ENCODE measurements around the gene EPB41L4B.

The EPB41L4B gene

GRCh38 chr9:109191746-109192145 is 129.1 kb downstream of the EPB41L4B start:
- DNase-seq: no peak

DNA sequence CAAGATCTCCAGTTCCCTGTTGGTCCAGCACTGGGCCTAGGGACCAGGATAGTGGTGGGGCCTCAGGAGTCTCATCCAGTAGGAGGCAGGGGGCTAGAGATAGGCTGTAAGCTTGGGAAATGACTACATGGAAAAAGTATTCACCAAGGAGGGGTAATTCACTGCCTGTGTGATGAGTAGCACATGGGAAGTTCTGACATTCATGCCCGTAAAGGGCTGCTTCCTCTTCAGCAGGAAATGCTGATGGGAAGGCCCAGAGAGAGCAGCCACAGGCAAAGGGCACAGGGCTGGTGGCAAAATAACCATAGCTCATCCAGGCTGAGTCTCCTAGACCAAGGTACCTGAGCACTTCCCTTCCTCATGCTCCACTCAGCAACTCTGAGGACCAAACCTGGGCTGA is 130.7 kb downstream of the EPB41L4B start:
- no peak for DNase-seq

- DNase-seq: no peak
Measured at GRCh38 chr9:109186857-109187520, 133.9 kb downstream of the EPB41L4B start.

DNA sequence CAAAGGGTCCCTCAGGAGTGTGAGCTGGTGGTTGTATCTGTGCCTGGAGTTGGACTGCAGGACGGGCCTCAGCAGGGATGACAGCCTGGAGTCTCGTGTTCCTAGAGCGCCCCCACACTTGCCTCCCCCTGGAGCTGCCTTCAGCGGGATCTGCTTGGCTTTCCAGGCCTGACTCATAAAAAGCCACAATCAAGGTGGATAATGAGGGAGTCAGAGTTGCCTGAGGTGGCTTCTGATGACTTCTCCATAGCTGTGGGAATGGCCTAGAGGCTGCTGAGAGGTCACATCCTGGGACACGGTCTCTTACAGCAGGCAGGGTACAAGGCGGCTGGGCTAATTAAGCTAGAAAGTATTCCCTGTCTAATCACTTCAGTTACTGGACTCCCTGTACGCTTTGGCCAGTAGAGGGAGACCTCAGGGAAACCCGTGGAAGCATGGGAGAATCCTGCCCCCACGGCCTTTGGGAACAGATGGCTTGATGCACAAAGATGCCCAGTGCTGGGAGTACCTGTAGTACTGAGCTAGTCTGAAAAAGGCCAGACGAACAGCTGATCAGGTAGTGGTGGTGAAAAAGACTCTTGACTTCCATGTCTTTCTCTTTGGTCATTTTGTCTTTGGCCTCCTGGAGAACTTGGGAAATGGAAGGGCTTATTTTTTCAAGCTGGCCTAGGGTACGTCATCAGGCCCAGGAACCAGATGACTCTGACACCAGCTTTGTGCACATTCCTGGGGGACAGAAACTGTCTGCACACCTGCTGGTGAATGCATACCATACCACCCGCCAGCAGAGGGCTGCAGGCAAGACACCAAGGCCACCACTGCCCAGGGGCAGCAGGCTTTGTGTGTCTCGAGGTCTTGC is 137.7 kb downstream of the EPB41L4B start:
- peak; percentile 27 to 72 for DNase-seq

GRCh38 chr9:109182550-109182939 is 138.3 kb downstream of the EPB41L4B start:
- DNase-seq: no peak

- DNase-seq: no peak
Measured at GRCh38 chr9:109181284-109181683, 139.6 kb downstream of the EPB41L4B start.

- DNase-seq: peak; percentile 33 to 60
Measured at GRCh38 chr9:109179801-109180523, 140.9 kb downstream of the EPB41L4B start.

DNA sequence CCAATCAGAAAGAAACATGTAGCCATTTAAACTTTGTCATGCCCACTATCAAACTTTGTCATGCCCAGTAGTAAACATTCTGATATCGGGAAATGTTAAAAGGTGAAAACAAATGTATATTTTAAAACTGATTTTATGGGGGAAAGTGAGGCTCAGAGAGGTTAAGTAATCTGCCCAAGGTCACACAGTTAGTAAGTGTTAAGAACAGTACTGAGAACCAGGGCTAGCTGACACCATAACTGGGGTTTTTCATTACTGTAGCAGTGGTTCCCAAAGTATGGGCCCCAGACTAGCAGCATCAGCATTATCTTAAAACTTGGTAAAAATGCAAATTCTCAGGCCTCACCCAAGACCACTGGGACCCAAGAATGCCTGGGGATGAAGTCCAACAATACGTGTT is 143.9 kb downstream of the EPB41L4B start:
- DNase-seq: no peak

DNA sequence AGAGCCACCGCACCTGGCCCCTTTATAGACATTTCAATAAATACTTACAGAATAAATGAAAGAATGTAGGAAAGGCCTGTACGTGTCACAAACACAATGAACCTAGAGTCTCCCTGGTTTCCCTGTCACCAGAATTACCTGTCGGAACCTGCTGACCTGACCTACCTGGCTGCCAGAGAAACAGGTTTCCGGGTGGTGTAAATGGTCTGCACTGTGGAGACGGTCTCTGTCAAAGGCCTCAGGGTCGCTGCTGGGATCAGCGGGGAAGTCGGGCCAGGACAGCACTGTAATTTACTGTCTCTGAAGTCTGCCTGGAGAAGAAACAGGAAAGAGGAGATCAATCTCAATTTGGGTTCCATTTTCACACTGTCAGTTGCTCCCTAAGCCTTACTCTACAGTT is 144.5 kb downstream of the EPB41L4B start:
- DNase-seq: no peak

DNA sequence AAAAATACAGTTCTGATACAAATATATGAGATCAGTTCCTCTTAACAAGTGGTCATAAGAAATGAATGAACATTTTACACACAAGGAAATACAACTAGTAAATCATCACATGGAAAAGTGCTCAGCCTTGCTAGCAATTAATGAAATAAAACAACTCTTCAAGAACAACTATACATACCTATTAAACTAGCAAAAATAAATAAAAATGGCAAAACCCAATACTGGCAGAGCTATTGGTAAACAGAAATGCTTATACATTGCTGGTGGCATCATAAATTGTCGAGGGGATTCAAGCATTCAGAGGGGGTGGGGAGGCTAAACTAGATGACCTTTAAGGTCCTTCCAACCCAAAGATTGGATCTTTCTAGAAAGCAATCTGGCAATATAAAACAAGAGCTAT is 147.9 kb downstream of the EPB41L4B start:
- no peak for DNase-seq

DNA sequence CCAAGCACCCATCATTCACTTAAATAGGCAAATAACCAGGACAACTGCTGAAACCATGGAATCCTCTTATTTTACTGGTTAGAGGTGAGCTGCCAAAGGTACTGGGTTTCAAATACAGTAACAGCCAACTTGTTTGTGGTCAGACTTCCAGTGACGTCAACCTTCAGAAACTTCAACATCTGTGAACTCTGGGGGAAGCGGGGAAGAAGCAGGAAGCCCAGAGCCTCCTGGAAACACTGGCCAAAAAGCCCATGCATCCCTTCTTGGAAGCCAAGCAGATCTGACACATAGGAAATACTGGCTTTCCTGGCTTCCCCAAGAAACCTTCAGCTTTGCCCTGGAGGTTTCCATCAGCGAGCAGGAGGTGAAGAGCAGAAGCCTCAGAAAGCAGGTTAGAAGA is 148.9 kb downstream of the EPB41L4B start:
- no peak for DNase-seq

GRCh38 chr9:109168170-109168569 is 152.7 kb downstream of the EPB41L4B start:
- no peak for DNase-seq

- DNase-seq: peak in 1 of 2 experiments; percentile 7
Measured at GRCh38 chr9:109167716-109168115, 153.1 kb downstream of the EPB41L4B start.

- DNase-seq: peak in 1 of 2 experiments; percentile 8
Measured at GRCh38 chr9:109166771-109167601, 153.9 kb downstream of the EPB41L4B start, which contains the start of gene FRRS1L. FRRS1L (minus strand) TSS chr9:109167249; CDS start chr9:109167138, 111 bp downstream.

DNA sequence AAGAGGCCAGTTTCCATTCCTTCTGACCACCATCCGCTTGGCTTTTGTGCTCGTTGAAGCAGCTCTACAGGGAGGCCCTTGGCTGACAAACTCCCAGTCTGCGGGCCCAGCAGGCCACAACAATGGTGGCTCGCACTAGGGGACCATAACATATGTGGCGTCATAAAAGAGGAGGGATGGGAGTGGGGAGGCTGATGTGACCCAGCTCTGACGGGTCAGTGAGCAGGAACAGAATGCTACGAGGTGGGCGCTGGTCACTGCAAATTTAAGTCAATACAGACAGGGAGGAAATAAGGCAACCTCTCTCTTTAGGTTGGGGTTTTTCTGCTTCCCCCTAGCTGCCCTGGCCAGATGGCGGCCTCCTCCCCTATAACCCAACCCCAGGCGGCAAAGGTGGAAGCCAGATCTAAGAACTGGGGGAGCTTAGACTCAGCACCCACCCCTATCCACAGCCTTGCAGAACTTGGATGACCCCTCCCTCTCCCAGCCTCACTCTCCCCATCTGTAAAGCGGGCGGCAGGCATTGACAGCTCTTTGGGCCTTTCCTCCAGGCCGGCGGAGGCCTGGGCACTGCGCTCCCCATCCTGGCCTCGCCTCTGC is 154.6 kb downstream of the EPB41L4B start:
- DNase-seq: peak in 1 of 2 experiments; percentile 14

GRCh38 chr9:109164042-109164441 is 156.8 kb downstream of the EPB41L4B start:
- no peak for DNase-seq

GRCh38 chr9:109163194-109163593 is 157.7 kb downstream of the EPB41L4B start:
- DNase-seq: no peak

GRCh38 chr9:109162677-109163076 is 158.2 kb downstream of the EPB41L4B start:
- DNase-seq: no peak

DNA sequence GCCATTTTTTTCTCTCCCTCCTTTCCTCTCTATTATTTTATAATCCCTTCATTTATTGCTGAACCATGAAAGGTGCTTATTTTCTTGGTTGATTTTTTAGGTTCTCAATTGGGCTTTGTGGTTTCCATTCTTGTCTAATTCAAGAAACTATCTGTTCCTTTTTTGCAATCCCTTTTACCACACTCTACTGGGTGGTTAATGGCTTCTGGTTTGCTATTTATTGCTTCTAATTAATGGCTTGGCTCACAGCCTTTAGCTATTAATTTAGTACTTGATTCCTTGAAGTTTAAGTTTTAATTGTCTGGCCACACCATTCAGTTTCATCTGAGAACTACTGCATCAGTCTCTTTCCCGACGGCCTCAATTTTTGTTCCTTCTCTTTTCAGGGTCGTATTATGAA is 159.4 kb downstream of the EPB41L4B start:
- DNase-seq: no peak

DNA sequence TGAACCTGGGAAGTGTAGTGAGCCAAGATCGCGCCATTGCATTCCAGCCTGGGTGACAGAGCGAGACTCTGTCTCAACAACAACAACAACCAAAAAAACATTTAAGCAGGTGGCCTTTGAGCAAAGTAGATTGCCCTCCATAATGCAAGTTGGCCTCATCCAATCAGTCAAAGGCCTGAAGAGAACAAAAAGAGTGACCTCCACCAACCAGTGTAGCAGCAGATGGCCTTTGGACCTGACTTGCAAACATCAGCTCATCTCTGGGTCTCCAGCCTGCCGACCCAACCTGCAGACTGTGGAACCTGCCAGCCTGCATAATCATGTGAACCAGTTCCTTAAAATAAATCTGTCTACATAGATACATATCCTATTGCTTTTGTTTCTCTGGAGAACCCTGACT is 161.3 kb downstream of the EPB41L4B start:
- DNase-seq: no peak

- no peak for DNase-seq
Measured at GRCh38 chr9:109158651-109159050, 162.2 kb downstream of the EPB41L4B start.

DNA sequence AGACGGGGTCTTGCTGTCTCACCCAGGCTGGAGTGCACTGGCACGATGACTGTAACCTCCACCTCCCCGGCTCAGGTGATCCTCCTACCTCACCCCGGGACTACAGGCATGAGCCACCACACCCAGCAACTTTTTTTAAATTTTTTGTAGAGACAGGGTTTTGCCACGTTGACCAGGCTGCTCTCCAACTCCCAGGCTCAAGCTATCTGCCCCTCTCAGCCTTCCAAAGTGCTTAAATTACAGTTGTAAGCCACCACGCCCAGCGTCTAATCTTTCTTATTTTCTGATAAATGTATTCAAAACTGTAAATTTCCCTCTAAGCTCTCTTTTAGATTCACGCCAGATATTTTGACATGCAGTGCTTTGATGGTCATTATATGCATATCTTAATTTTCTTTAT is 164.2 kb downstream of the EPB41L4B start:
- DNase-seq: no peak
